Esophagus muscularis mucosa (tissue), 4 donors: ENCODE data around the gene VGLL4. TPM values are rescaled to one million over a fixed set of nuclear protein-coding genes. Genes with fewer than 3 reads are reported as not detected.

ENCODE experiments used
- DNase-seq: peaks from one replicate; pipeline ENCODE4 v3.0.0-alpha.2; 2017; ENCODE audit errors: extremely low spot score
- H3K27ac ChIP-seq, 4 donors: fragments of 200-600 bp; sonication (generic); replicated peaks in 1 of 4; 1 replicate in 3 of 4; 2 replicates in 1 of 4; pipeline ENCODE4 v1.5.1; 2016 to 2019; ENCODE audit warnings: mild to moderate bottlenecking in 1 of 4
- H3K27me3 ChIP-seq, 4 donors: fragments of 200-600 bp; sonication (generic); one replicate each; pipeline versions ENCODE4 v1.5.1 to v1.6.0; 2016 to 2019
- H3K36me3 ChIP-seq, 4 donors: fragments of 200-600 bp; sonication (generic); one replicate each; pipeline ENCODE4 v1.5.1; 2016 to 2019
- H3K4me1 ChIP-seq, 4 donors: fragments of 200-600 bp; sonication (generic); one replicate each; pipeline ENCODE4 v1.5.1; 2016 to 2019
- H3K4me3 ChIP-seq, 4 donors: fragments of 200-600 bp; sonication (generic); 1 replicate in 2 of 4; 2 replicates in 2 of 4; pipeline ENCODE4 v1.5.1; 2016 to 2019; ENCODE audit warnings: mild to moderate bottlenecking in 4 of 4, moderate library complexity in 1 of 4
- H3K9me3 ChIP-seq, 4 donors: fragments of 200-600 bp; sonication (generic); 1 replicate in 3 of 4; 2 replicates in 1 of 4; pipeline ENCODE4 v1.5.1; 2016 to 2019
- EP300 ChIP-seq: sonication (generic); formaldehyde crosslinking; IDR thresholded peaks from one replicate; pipeline ENCODE4 v1.6.1; 2017; ENCODE audit warnings: antibody characterized with exemption
- POLR2A ChIP-seq: fragments of 450-650 bp; IDR thresholded peaks from one replicate; pipeline ENCODE4 v1.6.1; 2017; ENCODE audit warnings: antibody characterized with exemption, moderate library complexity, mild to moderate bottlenecking, low read depth
- POLR2AphosphoS5 ChIP-seq, 2 donors: sonication (generic); formaldehyde crosslinking; IDR thresholded peaks; one replicate each; pipeline ENCODE4 v1.6.1; 2017; ENCODE audit warnings: antibody characterized with exemption in 2 of 2
- intact Hi-C: fragments of 100-400 bp; cut with DNase I; formaldehyde crosslinking; loops from one replicate; pipeline ENCODE4 v1.15.1; 2023
- small RNA-seq, 3 donors: library from RNA; depleted of rRNA; stranded (forward); fragments of <200 nt; gene quantifications; one replicate each; pipeline ENCODE3, GENCODE V24; 2016
- total RNA-seq, 4 donors: library from RNA; depleted of rRNA; stranded (reverse); fragments of >200 nt; gene quantifications; one replicate each; pipeline versions ENCODE4 v1.1.0 to v1.2.1, GENCODE V29; 2016
- TF ChIP-seq, protein P1 (sequence below), 3 experiments: fragments of 200-600 bp in 2 of 3; fragments of 450-650 bp in 1 of 3; sonication (generic) in 2 of 3; IDR thresholded peaks; one replicate each; pipeline ENCODE4 v1.5.1; 2017 to 2019; ENCODE audit warnings: antibody characterized with exemption in 3 of 3, mild to moderate bottlenecking in 2 of 3, moderate library complexity in 1 of 3

Gene VGLL4
- total RNA-seq, 4 donors from 2014 or later: 51.5 to 222 (median 80.7) TPM

DNA sequence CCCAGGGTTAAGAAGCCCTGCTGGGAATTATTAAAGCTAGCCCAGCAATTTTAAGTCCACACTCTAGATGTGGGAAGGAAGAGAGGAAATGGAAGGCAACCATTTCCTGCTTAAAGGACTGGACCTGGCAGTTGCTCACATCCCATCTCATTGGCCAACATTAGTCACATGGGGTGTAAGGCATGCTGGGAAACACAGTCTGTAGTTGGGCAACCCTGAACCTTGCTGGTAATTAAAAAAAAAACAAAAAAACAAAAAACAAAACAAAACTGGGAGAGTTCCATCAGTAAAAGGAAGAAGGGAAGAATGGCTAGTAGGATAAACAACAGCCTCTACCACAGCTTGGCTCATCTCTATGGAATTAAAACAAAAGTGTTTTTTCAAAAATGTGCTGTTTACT lies 136.0 kb downstream of the VGLL4 start:
- DNase-seq: no peak
- Histone ChIP-seq H3K4me1 (peaks cover 21 to 31% (median 30%) of the 10 kb centered on the region in 4 donors), H3K27ac (peak overlapping the region; percentile 68 to 80 (median 76)), H3K4me3 (no peak overlapping the region), H3K36me3 (no peaks in the 10 kb centered on the region), H3K9me3 (no peaks in the 10 kb centered on the region), H3K27me3 (no peaks in the 10 kb centered on the region)
- TF ChIP-seq POLR2A (no peak), EP300 (no peak), POLR2AphosphoS5 (IDR thresholded peaks at IDR 0.05) (no peak)
- TF ChIP-seq, protein P1, sequence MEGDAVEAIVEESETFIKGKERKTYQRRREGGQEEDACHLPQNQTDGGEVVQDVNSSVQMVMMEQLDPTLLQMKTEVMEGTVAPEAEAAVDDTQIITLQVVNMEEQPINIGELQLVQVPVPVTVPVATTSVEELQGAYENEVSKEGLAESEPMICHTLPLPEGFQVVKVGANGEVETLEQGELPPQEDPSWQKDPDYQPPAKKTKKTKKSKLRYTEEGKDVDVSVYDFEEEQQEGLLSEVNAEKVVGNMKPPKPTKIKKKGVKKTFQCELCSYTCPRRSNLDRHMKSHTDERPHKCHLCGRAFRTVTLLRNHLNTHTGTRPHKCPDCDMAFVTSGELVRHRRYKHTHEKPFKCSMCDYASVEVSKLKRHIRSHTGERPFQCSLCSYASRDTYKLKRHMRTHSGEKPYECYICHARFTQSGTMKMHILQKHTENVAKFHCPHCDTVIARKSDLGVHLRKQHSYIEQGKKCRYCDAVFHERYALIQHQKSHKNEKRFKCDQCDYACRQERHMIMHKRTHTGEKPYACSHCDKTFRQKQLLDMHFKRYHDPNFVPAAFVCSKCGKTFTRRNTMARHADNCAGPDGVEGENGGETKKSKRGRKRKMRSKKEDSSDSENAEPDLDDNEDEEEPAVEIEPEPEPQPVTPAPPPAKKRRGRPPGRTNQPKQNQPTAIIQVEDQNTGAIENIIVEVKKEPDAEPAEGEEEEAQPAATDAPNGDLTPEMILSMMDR (IDR thresholded peaks at IDR 0.05): no peak
- intact Hi-C loops: no loop called here

Small RNA genes lying within 50 kb of the gene (small RNA-seq; reads per million reads assigned to genes)
- gene AC022001.1: 0 reads per million in 3 donors

Other genes with a start within 250 kb of the VGLL4 start
- gene TAMM41, start 203.0 kb upstream of the VGLL4 start, total RNA-seq: 1 to 10 TPM; 4.8 to 8.3 (median 7.2) TPM